H9 (cell line): ENCODE data around the gene NTRK2. TPM values are rescaled to one million over a fixed set of nuclear protein-coding genes. Genes with fewer than 3 reads are reported as not detected.

Source experiments
- DNase-seq: peaks from one replicate; pipeline ENCODE4 v3.0.0-alpha.2; 2017
- H2AFZ ChIP-seq: one replicate; pipeline ENCODE4 v1.6.1; 2013; ENCODE audit warnings: mild to moderate bottlenecking, low read length, control low read depth, moderate library complexity
- H2AK5ac ChIP-seq: 2 replicates; pipeline ENCODE4 v1.6.1; 2013; ENCODE audit warnings: low read length, control low read depth, mixed read lengths; ENCODE audit not compliant: insufficient read length
- H2BK120ac ChIP-seq: one replicate; pipeline ENCODE4 v1.6.1; 2013; ENCODE audit warnings: low read depth, mild to moderate bottlenecking, low read length, control low read depth, inconsistent platforms; ENCODE audit not compliant: poor library complexity, severe bottlenecking
- H2BK12ac ChIP-seq: 2 replicates; pipeline ENCODE4 v1.6.1; 2013; ENCODE audit warnings: low read length, control low read depth, mixed read lengths, low read depth; ENCODE audit not compliant: insufficient read length
- H2BK15ac ChIP-seq: 2 replicates; pipeline ENCODE4 v1.6.1; 2013; ENCODE audit warnings: low read depth, low read length, control low read depth
- H2BK20ac ChIP-seq: one replicate; pipeline ENCODE4 v1.6.1; 2013; ENCODE audit warnings: low read depth, mild to moderate bottlenecking, low read length, control low read depth, inconsistent platforms; ENCODE audit not compliant: poor library complexity, severe bottlenecking
- H2BK5ac ChIP-seq: 2 replicates; pipeline ENCODE4 v1.6.1; 2013; ENCODE audit warnings: low read length, control low read depth, mixed read lengths; ENCODE audit not compliant: insufficient read length
- H3K14ac ChIP-seq: 2 replicates; pipeline ENCODE4 v1.6.1; 2013; ENCODE audit warnings: low read length, control low read depth; ENCODE audit not compliant: insufficient read depth
- H3K18ac ChIP-seq: 2 replicates; pipeline ENCODE4 v1.6.1; 2013; ENCODE audit warnings: low read depth, mild to moderate bottlenecking, mixed read lengths, low read length, control low read depth; ENCODE audit not compliant: insufficient read length
- H3K23ac ChIP-seq: 2 replicates; pipeline ENCODE4 v1.6.1; 2013; ENCODE audit warnings: low read length, control low read depth, mixed read lengths, low read depth; ENCODE audit not compliant: insufficient read length
- H3K23me2 ChIP-seq: 2 replicates; pipeline ENCODE4 v1.6.1; 2013; ENCODE audit warnings: low read depth, mild to moderate bottlenecking, mixed read lengths, low read length, control low read depth; ENCODE audit not compliant: insufficient read length, poor library complexity, severe bottlenecking
- H3K27ac ChIP-seq: 2 replicates; pipeline ENCODE4 v1.5.1; 2013; ENCODE audit warnings: low read length, control low read depth, mixed read lengths, low read depth; ENCODE audit not compliant: insufficient read length
- H3K27me3 ChIP-seq: 2 replicates; pipeline ENCODE4 v1.6.1; 2013; ENCODE audit warnings: low read length, control low read depth, inconsistent platforms; ENCODE audit not compliant: insufficient read depth
- H3K4ac ChIP-seq: 2 replicates; pipeline ENCODE4 v1.6.1; 2013; ENCODE audit warnings: low read depth, mild to moderate bottlenecking, control low read depth, inconsistent platforms, low read length, moderate library complexity
- H3K4me1 ChIP-seq: 2 replicates; pipeline ENCODE4 v1.6.1; 2013; ENCODE audit warnings: low read length, control low read depth, inconsistent platforms; ENCODE audit not compliant: insufficient read depth
- H3K4me2 ChIP-seq: 2 replicates; pipeline ENCODE4 v1.6.1; 2013; ENCODE audit warnings: low read length, control low read depth, mixed read lengths; ENCODE audit not compliant: insufficient read length, insufficient read depth
- H3K56ac ChIP-seq: 2 replicates; pipeline ENCODE4 v1.6.1; 2013; ENCODE audit warnings: low read depth, mild to moderate bottlenecking, mixed read lengths, low read length, control low read depth; ENCODE audit not compliant: insufficient read length
- H3K79me1 ChIP-seq: 2 replicates; pipeline ENCODE4 v1.6.1; 2013; ENCODE audit warnings: low read depth, mild to moderate bottlenecking, moderate library complexity, low read length, control low read depth, inconsistent platforms; ENCODE audit not compliant: insufficient read depth, poor library complexity, severe bottlenecking
- H3K79me2 ChIP-seq: 2 replicates; pipeline ENCODE4 v1.6.1; 2013; ENCODE audit warnings: low read length, control low read depth, inconsistent platforms; ENCODE audit not compliant: insufficient read depth
- H3K9ac ChIP-seq: 2 replicates; pipeline ENCODE4 v1.6.1; 2013; ENCODE audit warnings: low read length, control low read depth, mixed read lengths; ENCODE audit not compliant: insufficient read length; ENCODE audit errors: extremely low read depth
- H3K9me3 ChIP-seq: one replicate; pipeline ENCODE4 v1.6.1; 2013; ENCODE audit warnings: low read depth, low read length, inconsistent platforms; ENCODE audit not compliant: control insufficient read depth
- H3T11ph ChIP-seq: one replicate; pipeline ENCODE4 v1.6.1; 2013; ENCODE audit warnings: mild to moderate bottlenecking, low read length, control low read depth, inconsistent platforms
- H4K20me1 ChIP-seq: one replicate; pipeline ENCODE4 v1.6.1; 2013; ENCODE audit not compliant: control insufficient read depth, insufficient read length, insufficient read depth
- H4K5ac ChIP-seq: 2 replicates; pipeline ENCODE4 v1.6.1; 2013; ENCODE audit warnings: low read depth, mild to moderate bottlenecking, mixed read lengths, low read length, control low read depth; ENCODE audit not compliant: insufficient read length
- H4K8ac ChIP-seq: replicated peaks from 2 replicates; pipeline ENCODE4 v1.6.1; 2013; ENCODE audit warnings: low read length, control low read depth, mixed read lengths, low read depth; ENCODE audit not compliant: insufficient read length
- H4K91ac ChIP-seq: 2 replicates; pipeline ENCODE4 v1.6.1; 2013; ENCODE audit warnings: low read depth, mild to moderate bottlenecking, moderate library complexity, mixed read lengths, low read length, control low read depth; ENCODE audit not compliant: insufficient read length
- H3K27ac Mint-ChIP-seq, 3 experiments: 2 replicates in 2 of 3; 3 replicates in 1 of 3; pipeline ENCODE4 v1.8.0; 2020 to 2021; ENCODE audit warnings: mixed read lengths in 3 of 3, mild to moderate bottlenecking in 1 of 3, moderate library complexity in 1 of 3
- H3K27me3 Mint-ChIP-seq: 2 replicates; pipeline ENCODE4 v1.8.0; 2021; ENCODE audit warnings: low read depth, mild to moderate bottlenecking, moderate library complexity, mixed read lengths
- H3K36me3 Mint-ChIP-seq, 3 experiments: 2 replicates in 2 of 3; 3 replicates in 1 of 3; pipeline ENCODE4 v1.8.0; 2020 to 2021; ENCODE audit warnings: low read depth in 3 of 3, mixed read lengths in 3 of 3; ENCODE audit not compliant: insufficient read depth in 1 of 3
- H3K4me1 Mint-ChIP-seq, 2 experiments: 2 replicates each; pipeline ENCODE4 v1.8.0; 2020; ENCODE audit warnings: mixed read lengths in 2 of 2
- H3K4me3 Mint-ChIP-seq, 2 experiments: 2 replicates in 1 of 2; 3 replicates in 1 of 2; pipeline ENCODE4 v1.8.0; 2020 to 2021; ENCODE audit warnings: mild to moderate bottlenecking in 2 of 2, mixed read lengths in 2 of 2, moderate library complexity in 1 of 2
- H3K9me3 Mint-ChIP-seq, 2 experiments: 2 replicates in 1 of 2; 3 replicates in 1 of 2; pipeline ENCODE4 v1.8.0; 2020; ENCODE audit warnings: mild to moderate bottlenecking in 2 of 2, mixed read lengths in 2 of 2, moderate library complexity in 1 of 2
- CTCF ChIP-seq: fragments of 200-600 bp; sonication (generic); conservative IDR thresholded peaks from 3 replicates; pipeline ENCODE4 v1.8.0; 2021; ENCODE audit warnings: antibody characterized with exemption, mild to moderate bottlenecking
- total RNA-seq: library from RNA; stranded (reverse); gene quantifications from 2 replicates; pipeline ENCODE4 v1.2.1, GENCODE V29; 2021

Gene NTRK2
- total RNA-seq, 1 experiment from 2014 or later = 0.02 TPM

GRCh38 chr9:84971571-84971970 is 302.0 kb downstream of the NTRK2 start:
- Histone ChIP-seq H2AFZ (no peak overlapping the region), H3K4me2 (no peak overlapping the region), H3K4ac (no peak overlapping the region), H3K23ac (no peak overlapping the region), H3T11ph (no peak overlapping the region), H2BK120ac (no peak overlapping the region), H2BK20ac (no peak overlapping the region), H4K8ac (no peak overlapping the region), H2BK5ac (no peak overlapping the region), H3K27me3 (no peaks in the 10 kb centered on the region), H2AK5ac (no peak overlapping the region), H3K9ac (no peak overlapping the region), H3K27ac (no peak overlapping the region), H3K9me3 (no peaks in the 10 kb centered on the region), H3K4me1 (no peaks in the 10 kb centered on the region), H4K5ac (no peak overlapping the region), H3K23me2 (no peaks in the 10 kb centered on the region), H3K79me2 (no peaks in the 10 kb centered on the region), H3K14ac (no peak overlapping the region), H3K18ac (no peak overlapping the region), H3K79me1 (no peaks in the 10 kb centered on the region), H4K91ac (no peak overlapping the region), H2BK15ac (no peak overlapping the region), H4K20me1 (no peaks in the 10 kb centered on the region), H3K56ac (no peak overlapping the region), H2BK12ac (no peak overlapping the region)
- Mint-ChIP-seq H3K4me3 (no peak overlapping the region), H3K36me3 (no peaks in the 10 kb centered on the region), H3K27ac (no peak overlapping the region), H3K27me3 (peaks cover 4% of the 10 kb centered on the region; the same call in 1 of the 2 replicates), H3K9me3 (no peaks in the 10 kb centered on the region), H3K4me1 (peaks cover 0 to 2% of the 10 kb centered on the region in 2 experiments; a peak in 1 of 4 replicates)
- TF ChIP-seq CTCF = no peak
- DNase-seq = no peak
